TTC549 (cell line): ENCODE data around the gene RAG2.

Experiments
- FAIRE-seq: peaks from 2 replicates; lab custom pipeline; 2012; peaks lifted over from hg19 to GRCh38; lab: Jason Lieb, UNC

Gene RAG2

GRCh38 chr11:36598051-36598450 lies at the start of gene RAG2:
RAG2 (minus strand) TSS chr11:36598236; CDS start chr11:36594168, 4,068 bp downstream.
- no peak for FAIRE-seq

GRCh38 chr11:36638556-36638955 lies 40.5 kb upstream of the RAG2 start:
- FAIRE-seq, result no peak

- FAIRE-seq, result no peak
Measured at GRCh38 chr11:36635066-36635862, 37.2 kb upstream of the RAG2 start.

- no peak for FAIRE-seq
Measured at GRCh38 chr11:36631774-36632173, 33.7 kb upstream of the RAG2 start.

GRCh38 chr11:36628765-36629244 lies 30.8 kb upstream of the RAG2 start:
- FAIRE-seq, result no peak

GRCh38 chr11:36628141-36628540 lies 30.1 kb upstream of the RAG2 start:
- FAIRE-seq, result no peak

- no peak for FAIRE-seq
Measured at GRCh38 chr11:36627471-36627870, 29.4 kb upstream of the RAG2 start.

GRCh38 chr11:36627006-36627405 lies 29.0 kb upstream of the RAG2 start:
- no peak for FAIRE-seq

- FAIRE-seq, result no peak
Measured at GRCh38 chr11:36623494-36623893, 25.5 kb upstream of the RAG2 start.

GRCh38 chr11:36622431-36623136 lies 24.5 kb upstream of the RAG2 start:
- FAIRE-seq, result peak; percentile 73

GRCh38 chr11:36620246-36620645 lies 22.2 kb upstream of the RAG2 start:
- FAIRE-seq, result no peak

- no peak for FAIRE-seq
Measured at GRCh38 chr11:36619502-36619901, 21.5 kb upstream of the RAG2 start.

- FAIRE-seq, result no peak
Measured at GRCh38 chr11:36618363-36619047, 20.5 kb upstream of the RAG2 start.

- FAIRE-seq, result no peak
Measured at GRCh38 chr11:36617543-36618362, 19.7 kb upstream of the RAG2 start.

GRCh38 chr11:36615826-36616225 lies 17.8 kb upstream of the RAG2 start:
- FAIRE-seq, result no peak

GRCh38 chr11:36609383-36609782 lies 11.3 kb upstream of the RAG2 start:
- no peak for FAIRE-seq

- FAIRE-seq, result no peak
Measured at GRCh38 chr11:36608491-36609199, 10.6 kb upstream of the RAG2 start.

GRCh38 chr11:36605221-36606216 lies 7.5 kb upstream of the RAG2 start:
- FAIRE-seq, result no peak

GRCh38 chr11:36602135-36602534 lies 4.1 kb upstream of the RAG2 start:
- FAIRE-seq, result no peak

GRCh38 chr11:36601155-36601554 lies 3.1 kb upstream of the RAG2 start:
- FAIRE-seq, result no peak
